HT1080 (cell line): ENCODE data around the gene LDB2. TPM values are rescaled to one million over a fixed set of nuclear protein-coding genes. Genes with fewer than 3 reads are reported as not detected.
A peak's percentile ranks its signal among the peaks of the same experiment; 100 is the strongest.

Experiments
- DNase-seq: peaks from one replicate; pipeline ENCODE4 v3.0.0-alpha.2; 2015; ENCODE audit warnings: low read depth
- total RNA-seq: library from RNA; depleted of rRNA; stranded (reverse); fragments of >200 nt; shearing (Covaris generic); gene quantifications from 2 replicates; pipeline ENCODE4 v1.2.3, GENCODE V29; 2014

LDB2 gene
- total RNA-seq, 1 experiment from 2014 or later = 3.5 TPM

- no peak for DNase-seq
Observed at GRCh38 chr4:16807355-16807754, 91.1 kb downstream of the LDB2 start.

GRCh38 chr4:16804581-16804980 lies 93.9 kb downstream of the LDB2 start:
- no peak for DNase-seq

GRCh38 chr4:16802044-16802443 lies 96.4 kb downstream of the LDB2 start:
- DNase-seq = no peak

- DNase-seq = peak; percentile 24
Observed at GRCh38 chr4:16801356-16801755, 97.1 kb downstream of the LDB2 start.

GRCh38 chr4:16794816-16795445 lies 103.5 kb downstream of the LDB2 start:
- peak; percentile 46 for DNase-seq

- no peak for DNase-seq
Observed at GRCh38 chr4:16791460-16791859, 107.0 kb downstream of the LDB2 start.

- DNase-seq = peak; percentile 15
Observed at GRCh38 chr4:16790508-16790907, 107.9 kb downstream of the LDB2 start.

- DNase-seq = no peak
Observed at GRCh38 chr4:16788868-16789267, 109.6 kb downstream of the LDB2 start.

- DNase-seq = no peak
Observed at GRCh38 chr4:16785793-16786527, 112.5 kb downstream of the LDB2 start.

GRCh38 chr4:16783119-16783518 lies 115.3 kb downstream of the LDB2 start:
- no peak for DNase-seq

- DNase-seq = no peak
Observed at GRCh38 chr4:16779028-16779675, 119.3 kb downstream of the LDB2 start.

GRCh38 chr4:16777726-16778125 lies 120.7 kb downstream of the LDB2 start:
- no peak for DNase-seq

- no peak for DNase-seq
Observed at GRCh38 chr4:16775411-16776154, 122.9 kb downstream of the LDB2 start.

- DNase-seq = no peak
Observed at GRCh38 chr4:16772366-16772850, 126.0 kb downstream of the LDB2 start.

GRCh38 chr4:16770710-16771285 lies 127.6 kb downstream of the LDB2 start:
- no peak for DNase-seq

- DNase-seq = no peak
Observed at GRCh38 chr4:16767861-16768260, 130.6 kb downstream of the LDB2 start.

- DNase-seq = no peak
Observed at GRCh38 chr4:16767251-16767650, 131.2 kb downstream of the LDB2 start.

- DNase-seq = no peak
Observed at GRCh38 chr4:16765546-16765945, 132.9 kb downstream of the LDB2 start.

- no peak for DNase-seq
Observed at GRCh38 chr4:16764622-16765021, 133.8 kb downstream of the LDB2 start.

GRCh38 chr4:16760617-16761363 lies 137.7 kb downstream of the LDB2 start:
- no peak for DNase-seq
